NK-92 (cell line): ENCODE measurements around the gene LPAR1.

ENCODE experiments used
- DNase-seq: peaks from one replicate; lab custom pipeline; 2025; ENCODE audit not compliant: unreplicated experiment; lab: John Stamatoyannopoulos, UW

Gene LPAR1

GRCh38 chr9:111037708-111038330 lies 451 bp downstream of the LPAR1 start:
- DNase-seq = no peak

- DNase-seq = no peak
These were observed 938 bp downstream of the LPAR1 start for GRCh38 chr9:111037356-111037707.

GRCh38 chr9:111036946-111037345 lies 1.3 kb downstream of the LPAR1 start:
- no peak for DNase-seq

- DNase-seq = no peak
These were observed 1.9 kb downstream of the LPAR1 start for GRCh38 chr9:111036429-111036789.

GRCh38 chr9:111035543-111036428 lies 2.5 kb downstream of the LPAR1 start:
- DNase-seq = no peak

- DNase-seq = no peak
These were observed 3.3 kb downstream of the LPAR1 start for GRCh38 chr9:111034898-111035539.

- DNase-seq = no peak
These were observed 3.9 kb downstream of the LPAR1 start for GRCh38 chr9:111034170-111034897.

GRCh38 chr9:111030492-111030891 lies 7.8 kb downstream of the LPAR1 start:
- DNase-seq = no peak

- no peak for DNase-seq
These were observed 9.0 kb downstream of the LPAR1 start for GRCh38 chr9:111029260-111029659.

- no peak for DNase-seq
These were observed 10.5 kb downstream of the LPAR1 start for GRCh38 chr9:111027798-111028197.

- DNase-seq = no peak
These were observed 15.1 kb downstream of the LPAR1 start for GRCh38 chr9:111023128-111023527.

- DNase-seq = no peak
These were observed 17.7 kb downstream of the LPAR1 start for GRCh38 chr9:111020594-111020993.

GRCh38 chr9:111016426-111017045 lies 21.7 kb downstream of the LPAR1 start:
- no peak for DNase-seq

GRCh38 chr9:111016016-111016415 lies 22.3 kb downstream of the LPAR1 start:
- DNase-seq = no peak

GRCh38 chr9:111013707-111014106 lies 24.6 kb downstream of the LPAR1 start:
- DNase-seq = no peak

GRCh38 chr9:111013250-111013649 lies 25.0 kb downstream of the LPAR1 start:
- DNase-seq = no peak

- DNase-seq = no peak
These were observed 29.9 kb downstream of the LPAR1 start for GRCh38 chr9:111008158-111009075.

- DNase-seq = no peak
These were observed 32.4 kb downstream of the LPAR1 start for GRCh38 chr9:111005746-111006470.

GRCh38 chr9:111004936-111005335 lies 33.3 kb downstream of the LPAR1 start:
- no peak for DNase-seq
